RWPE1 (cell line): ENCODE measurements around the gene CLK4.

ENCODE experiments used
- CTCF ChIA-PET: fragments of 350-600 bp; sonication (Branson Sonifier 250); formaldehyde crosslinking; extraction: SDS; loops from one replicate; lab custom pipeline; 2021; lab: Yijun Ruan, JAX
- POLR2A ChIA-PET: fragments of 400-600 bp; formaldehyde crosslinking; extraction: SDS; loops from one replicate; lab custom pipeline; 2020; ENCODE audit warnings: antibody characterized with exemption; ENCODE audit not compliant: low non-redundant PET; lab: Yijun Ruan, JAX
- DNase-seq: peaks from one replicate; pipeline ENCODE4 v3.0.0; 2012; ENCODE audit warnings: low spot score
- H3K27ac ChIP-seq: fragments of 450-650 bp; 2 replicates; pipeline ENCODE4 v1.5.1; 2017
- CTCF ChIP-seq: fragments of 450-650 bp; conservative IDR thresholded peaks from 2 replicates; pipeline ENCODE4 v1.5.1; 2017; ENCODE audit warnings: low read depth, mild to moderate bottlenecking

The CLK4 gene

DNA sequence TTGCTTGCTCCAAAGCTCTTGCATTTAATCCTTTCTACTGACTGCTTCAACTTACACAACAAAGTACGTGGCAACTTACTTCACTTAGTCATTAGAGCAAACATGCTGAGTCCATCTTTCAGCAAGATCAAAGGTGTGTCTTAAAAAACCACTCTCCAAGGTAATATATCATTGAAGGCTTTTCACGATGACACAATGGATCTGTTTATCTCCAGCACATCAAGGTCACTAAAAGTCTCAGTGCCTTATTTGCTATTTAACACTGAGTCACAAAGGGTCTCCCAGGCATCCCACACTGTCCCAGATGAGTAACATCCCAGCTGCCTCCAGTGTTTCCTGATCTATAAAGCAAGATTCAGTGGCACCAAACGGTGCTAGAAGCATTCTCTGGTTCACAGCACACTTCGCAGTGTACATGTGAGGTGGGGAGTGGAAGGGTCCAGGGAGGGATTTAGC, 3.7 kb upstream of the CLK4 start:
- ChIA-PET POLR2A (no interaction called here), CTCF (interaction anchor here (0.6 kb wide), 1 partner anchor 226 kb away, joined by 4 read pairs; no protein-coding TSS in a partner anchor)
- TF ChIP-seq CTCF: no peak
- H3K27ac ChIP-seq: no peak overlapping the region
- DNase-seq: peak; percentile 43

GRCh38 chr5:178627259-178627598, 379 bp upstream of the CLK4 start:
- H3K27ac ChIP-seq: peak overlapping the region; percentile 92
- ChIA-PET POLR2A (interaction anchor here (0.7 kb wide), 1 partner anchor 105 kb away, joined by 3 read pairs; no protein-coding TSS in a partner anchor), CTCF (interaction anchor here (1.9 kb wide), 1 partner anchor 104 kb away, joined by 7 read pairs; the partner anchor contains the start of gene ZNF354A)
- DNase-seq: no peak
- TF ChIP-seq CTCF: no peak

- no peak for DNase-seq
- no peak for TF ChIP-seq CTCF
- POLR2A ChIA-PET: no interaction called here
- peak overlapping the region; percentile 92 for H3K27ac ChIP-seq
- CTCF ChIA-PET: interaction anchor here (0.6 to 1.9 kb wide), 3 partner anchors 13 to 105 kb away, joined by 3 to 7 read pairs (median 3); partner anchors contain the start of gene ZNF354A
Measured at GRCh38 chr5:178625679-178626483, 969 bp downstream of the CLK4 start.

DNA sequence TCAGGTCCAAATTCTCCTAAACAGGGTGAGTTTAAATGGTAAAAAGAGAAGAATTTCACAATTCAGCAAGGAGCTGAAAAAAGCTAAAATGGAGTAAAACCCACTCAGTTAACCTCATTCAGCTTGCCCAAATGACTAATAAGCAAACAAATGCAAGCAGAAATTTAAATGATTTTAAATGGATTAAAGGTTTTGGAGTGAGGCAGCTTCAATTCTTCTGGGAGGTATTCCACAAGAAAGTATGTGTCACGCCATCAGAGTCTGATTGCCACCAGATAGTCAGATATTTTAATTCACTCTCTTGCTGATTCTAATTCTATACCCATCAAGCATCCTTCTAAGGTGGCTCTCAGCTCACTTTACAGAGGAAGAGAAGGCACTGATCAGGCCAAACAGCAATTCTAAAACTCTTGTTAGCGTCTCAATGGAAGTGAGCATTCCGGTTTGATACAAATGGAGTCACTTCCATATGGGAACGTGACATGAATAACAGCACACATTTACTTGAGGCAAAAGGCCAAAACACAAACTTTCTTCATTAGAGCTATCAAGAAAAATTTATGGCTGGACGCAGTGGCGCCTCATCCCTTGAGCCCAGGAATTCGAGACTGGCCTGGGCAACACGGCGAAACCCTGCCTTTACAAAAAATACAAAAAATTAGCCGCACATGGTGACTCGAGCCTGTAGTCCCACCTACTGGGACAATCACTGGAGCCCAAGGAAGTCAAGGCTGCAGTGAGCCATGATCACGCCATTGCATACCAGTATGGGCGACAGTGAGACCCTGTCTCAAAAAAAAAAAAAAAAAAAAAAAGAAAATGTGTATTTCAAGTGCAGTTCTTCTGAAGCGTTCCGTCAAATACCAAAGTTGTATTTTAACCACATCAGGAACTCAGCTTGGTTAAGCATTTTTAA, 2.0 kb downstream of the CLK4 start:
- ChIA-PET POLR2A (interaction anchor here (1.0 kb wide), 1 partner anchor 17 kb away, joined by 3 read pairs; no protein-coding TSS in a partner anchor), CTCF (interaction anchor here (0.7 to 1.9 kb wide), 3 partner anchors 14 to 424 kb away, joined by 3 to 7 read pairs (median 3); partner anchors contain the start of gene ZNF354A)
- DNase-seq: no peak
- H3K27ac ChIP-seq: peak overlapping the region; percentile 42; the same call in 1 of the 2 replicates
- TF ChIP-seq CTCF: no peak

GRCh38 chr5:178622679-178623247, 4.1 kb downstream of the CLK4 start:
- no peak for TF ChIP-seq CTCF
- no peak overlapping the region for H3K27ac ChIP-seq
- ChIA-PET POLR2A (no interaction called here), CTCF (no interaction called here)
- no peak for DNase-seq
